ENCODE results near the gene RPP14. TPM values are rescaled to one million over a fixed set of nuclear protein-coding genes. Genes with fewer than 3 reads are reported as not detected.

RPP14 gene
- 7.5 and 7.6 TPM in 2 replicates for total RNA-seq (2014; rRNA removed; shearing (Covaris generic); ENCODE audit: low replicate concordance)

DNA sequence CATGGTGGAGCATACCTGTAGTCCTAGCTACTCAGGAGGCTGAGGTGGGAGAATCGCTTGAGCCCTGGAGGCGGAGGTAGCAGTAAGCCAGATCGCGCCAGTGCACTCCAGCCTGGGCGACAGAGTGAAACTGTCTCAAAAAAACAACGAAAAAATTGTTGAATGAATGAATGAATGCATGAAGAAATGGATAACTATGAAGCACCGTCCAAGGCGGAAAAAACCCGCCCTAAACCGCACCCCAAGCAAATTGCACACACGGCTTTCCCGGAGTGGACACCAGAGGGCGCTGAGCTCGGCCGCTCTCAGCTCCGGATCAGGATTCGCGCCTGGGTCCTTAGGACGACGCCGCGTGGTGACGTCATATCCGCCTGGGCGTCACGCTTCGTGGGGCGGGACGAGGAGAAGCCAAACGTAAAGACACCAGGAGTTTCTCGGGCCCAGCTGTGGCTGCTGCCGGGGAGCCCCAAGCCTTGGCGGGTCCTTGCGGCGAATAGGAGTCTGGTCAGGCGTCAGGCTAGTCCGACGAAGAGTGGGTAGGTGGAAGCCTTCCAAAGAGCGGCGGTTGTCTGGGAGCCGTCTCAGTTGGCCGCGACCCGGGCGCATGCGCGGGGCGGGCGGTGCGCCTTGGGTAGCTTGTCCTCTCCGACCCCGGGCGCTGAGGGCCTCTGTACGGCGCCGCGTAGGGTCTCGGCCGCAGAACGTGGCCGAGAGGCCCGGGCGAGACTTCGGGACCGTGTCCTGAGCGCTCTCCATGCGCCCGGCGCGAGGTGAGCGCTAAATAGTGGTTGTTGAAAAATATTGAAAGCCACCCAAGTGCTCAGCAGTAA lies at the start of gene RPP14, which contains the start of gene HTD2:
Gene RPP14, plus strand, starts transcription at position 364 of the 830 bp plus-strand sequence. CDS start 4,085 bp downstream, outside the sequence.
Gene HTD2, plus strand, starts transcription at position 639 of the 830 bp plus-strand sequence. CDS start 11,094 bp downstream, outside the sequence.
- Histone ChIP-seq H3K36me3 (ENCODE audit: insufficient read depth, low read length) (peaks cover 20% of the 10 kb centered on the region), H3K9ac (ENCODE audit: low read length) (peak within 1 kb of the TSS; percentile 83), H3K9me3 (ENCODE audit: low read length) (no peaks in the 10 kb centered on the region), H3K4me1 (ENCODE audit: low read length) (peaks cover 13% of the 10 kb centered on the region), H3K9me2 (replicated peaks; ENCODE audit: insufficient read depth, low read length) (no peaks in the 10 kb centered on the region), H3K27me3 (ENCODE audit: low read length) (no peaks in the 10 kb centered on the region), H3K4me3 (ENCODE audit: low read length) (peak within 1 kb of the TSS; percentile 84), H3K4me2 (ENCODE audit: low read depth, low read length, poor library complexity, severe bottlenecking) (peak within 1 kb of the TSS; percentile 82), H3K27ac (ENCODE audit: low read length) (peak within 1 kb of the TSS; percentile 82), H2AFZ (ENCODE audit: low read length) (peak within 1 kb of the TSS; percentile 58; the same call in 1 of the 2 replicates), H3K79me2 (ENCODE audit: low read length) (peaks cover 44% of the 10 kb centered on the region), H4K20me1 (ENCODE audit: insufficient read depth, low read depth, low read length) (peaks cover 24% of the 10 kb centered on the region; the same call in 1 of the 2 replicates)
- DNase-seq, result peak; percentile 99

DNA sequence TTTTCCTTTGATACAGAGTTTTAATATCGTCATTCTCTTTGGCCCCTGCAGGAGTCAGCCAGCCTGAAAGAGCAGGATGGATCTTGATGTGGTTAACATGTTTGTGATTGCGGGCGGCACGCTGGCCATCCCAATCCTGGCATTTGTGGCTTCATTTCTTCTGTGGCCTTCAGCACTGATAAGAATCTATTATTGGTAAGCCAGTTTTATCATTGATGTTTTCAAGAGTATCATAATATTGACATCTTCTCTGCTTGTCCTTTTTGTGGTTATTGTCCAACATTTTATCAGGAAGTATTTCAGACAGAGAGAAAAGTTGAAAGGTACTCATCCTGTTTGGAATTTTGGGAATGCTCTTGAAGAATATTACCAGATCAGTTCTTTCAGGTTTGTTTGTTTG lies 49.5 kb upstream of the RPP14 start:
- Histone ChIP-seq H3K9me2 (replicated peaks; ENCODE audit: insufficient read depth, low read length) (no peaks in the 10 kb centered on the region), H3K79me2 (ENCODE audit: low read length) (peaks cover 3% of the 10 kb centered on the region; the same call in 1 of the 2 replicates), H3K27ac (ENCODE audit: low read length) (no peak overlapping the region), H3K9ac (ENCODE audit: low read length) (no peak overlapping the region), H3K36me3 (ENCODE audit: insufficient read depth, low read length) (no peaks in the 10 kb centered on the region; the same call in 1 of the 2 replicates), H3K4me3 (ENCODE audit: low read length) (no peak overlapping the region), H4K20me1 (ENCODE audit: insufficient read depth, low read depth, low read length) (no peaks in the 10 kb centered on the region), H3K27me3 (ENCODE audit: low read length) (no peaks in the 10 kb centered on the region), H3K9me3 (ENCODE audit: low read length) (no peaks in the 10 kb centered on the region), H2AFZ (ENCODE audit: low read length) (no peak overlapping the region), H3K4me2 (ENCODE audit: low read depth, low read length, poor library complexity, severe bottlenecking) (no peak overlapping the region), H3K4me1 (ENCODE audit: low read length) (no peaks in the 10 kb centered on the region)
- no peak for DNase-seq

- Histone ChIP-seq H3K9me3 (ENCODE audit: low read length) (no peaks in the 10 kb centered on the region), H3K4me1 (ENCODE audit: low read length) (no peaks in the 10 kb centered on the region), H4K20me1 (ENCODE audit: insufficient read depth, low read depth, low read length) (no peaks in the 10 kb centered on the region), H3K9ac (ENCODE audit: low read length) (no peak overlapping the region), H3K27me3 (ENCODE audit: low read length) (no peaks in the 10 kb centered on the region), H3K36me3 (ENCODE audit: insufficient read depth, low read length) (no peaks in the 10 kb centered on the region; the same call in 1 of the 2 replicates), H3K27ac (ENCODE audit: low read length) (no peak overlapping the region), H3K4me3 (ENCODE audit: low read length) (no peak overlapping the region), H3K79me2 (ENCODE audit: low read length) (peaks cover 3% of the 10 kb centered on the region; the same call in 1 of the 2 replicates), H3K9me2 (replicated peaks; ENCODE audit: insufficient read depth, low read length) (no peaks in the 10 kb centered on the region), H3K4me2 (ENCODE audit: low read depth, low read length, poor library complexity, severe bottlenecking) (no peak overlapping the region), H2AFZ (ENCODE audit: low read length) (no peak overlapping the region)
- DNase-seq, result no peak
Observed at GRCh38 chr3:58258392-58259055, 47.5 kb upstream of the RPP14 start.

DNA sequence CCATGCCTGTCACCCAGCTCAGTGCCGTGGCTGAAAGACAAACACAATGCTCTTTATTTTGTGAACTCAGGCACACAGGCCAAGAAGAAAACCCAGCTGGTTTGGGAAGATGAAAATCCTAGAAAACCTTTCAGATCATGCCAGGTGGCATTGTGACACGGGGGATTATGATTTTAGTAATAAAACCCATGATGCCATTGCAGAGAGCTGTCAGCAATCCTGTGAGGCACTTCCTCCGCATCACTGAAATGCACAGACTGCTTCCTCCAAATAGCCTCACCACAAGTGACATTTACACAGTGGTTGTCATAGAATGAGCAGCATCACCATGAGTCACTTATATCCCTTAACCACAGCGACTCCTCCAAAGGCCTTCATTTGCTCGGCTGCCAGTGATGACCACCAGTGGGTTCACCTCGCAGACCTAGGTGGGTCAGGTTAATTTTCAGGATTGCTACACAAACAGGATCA lies 45.7 kb upstream of the RPP14 start:
- H3K9me2 ChIP-seq (replicated peaks; ENCODE audit: insufficient read depth, low read length), result no peaks in the 10 kb centered on the region
- no peak overlapping the region for H3K27ac ChIP-seq (ENCODE audit: low read length)
- H3K9me3 ChIP-seq (ENCODE audit: low read length), result no peaks in the 10 kb centered on the region
- no peak overlapping the region for H2AFZ ChIP-seq (ENCODE audit: low read length)
- no peak overlapping the region for H3K4me3 ChIP-seq (ENCODE audit: low read length)
- no peaks in the 10 kb centered on the region for H3K4me1 ChIP-seq (ENCODE audit: low read length)
- H3K36me3 ChIP-seq (ENCODE audit: insufficient read depth, low read length), result no peaks in the 10 kb centered on the region; the same call in 1 of the 2 replicates
- no peaks in the 10 kb centered on the region for H3K79me2 ChIP-seq (ENCODE audit: low read length)
- no peaks in the 10 kb centered on the region for H4K20me1 ChIP-seq (ENCODE audit: insufficient read depth, low read depth, low read length)
- no peak overlapping the region for H3K9ac ChIP-seq (ENCODE audit: low read length)
- H3K4me2 ChIP-seq (ENCODE audit: low read depth, low read length, poor library complexity, severe bottlenecking), result no peak overlapping the region
- no peaks in the 10 kb centered on the region for H3K27me3 ChIP-seq (ENCODE audit: low read length)
- no peak for DNase-seq

- no peaks in the 10 kb centered on the region; the same call in 1 of the 2 replicates for H3K36me3 ChIP-seq (ENCODE audit: insufficient read depth, low read length)
- H3K9me2 ChIP-seq (replicated peaks; ENCODE audit: insufficient read depth, low read length), result no peaks in the 10 kb centered on the region
- H3K4me1 ChIP-seq (ENCODE audit: low read length), result no peaks in the 10 kb centered on the region
- H3K9ac ChIP-seq (ENCODE audit: low read length), result no peak overlapping the region
- H3K9me3 ChIP-seq (ENCODE audit: low read length), result no peaks in the 10 kb centered on the region
- H3K79me2 ChIP-seq (ENCODE audit: low read length), result no peaks in the 10 kb centered on the region
- DNase-seq, result no peak
- H3K27me3 ChIP-seq (ENCODE audit: low read length), result no peaks in the 10 kb centered on the region
- H3K27ac ChIP-seq (ENCODE audit: low read length), result no peak overlapping the region
- no peak overlapping the region for H3K4me2 ChIP-seq (ENCODE audit: low read depth, low read length, poor library complexity, severe bottlenecking)
- no peak overlapping the region for H2AFZ ChIP-seq (ENCODE audit: low read length)
- no peaks in the 10 kb centered on the region for H4K20me1 ChIP-seq (ENCODE audit: insufficient read depth, low read depth, low read length)
- no peak overlapping the region for H3K4me3 ChIP-seq (ENCODE audit: low read length)
Observed at GRCh38 chr3:58260733-58261132, 45.3 kb upstream of the RPP14 start.

DNA sequence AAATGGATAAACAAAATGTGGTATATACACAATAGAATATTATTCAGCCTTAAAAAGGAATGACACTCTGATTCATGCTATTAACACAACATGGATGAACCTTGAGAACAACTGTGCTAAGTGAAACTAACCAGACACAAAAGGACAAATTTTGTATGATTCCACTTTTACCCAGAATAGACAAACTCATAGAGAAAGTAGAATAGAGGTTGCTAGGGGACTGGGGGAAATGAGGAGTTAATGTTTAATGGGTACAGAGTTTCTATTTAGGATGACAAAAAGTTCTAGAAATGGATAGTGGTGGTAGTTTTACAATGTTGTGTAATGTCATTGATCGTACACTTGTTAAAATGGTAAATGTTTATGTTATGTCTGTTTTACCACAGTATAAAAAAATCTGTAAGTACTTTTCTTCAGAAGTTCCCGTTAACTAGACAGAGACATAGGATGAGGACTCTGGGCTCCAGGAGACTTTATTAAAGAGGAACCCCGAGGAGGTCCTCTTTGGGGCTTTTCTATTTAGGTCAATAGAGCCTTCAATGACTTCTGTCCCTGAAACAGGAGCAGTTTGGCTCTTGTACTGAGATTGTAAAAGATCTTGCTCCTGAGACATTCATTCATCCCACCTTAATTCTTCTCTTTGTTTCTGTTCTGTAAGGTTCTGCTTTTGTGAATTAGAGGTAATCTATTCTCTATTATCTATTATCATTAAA lies 43.9 kb upstream of the RPP14 start:
- no peak overlapping the region for H3K4me3 ChIP-seq (ENCODE audit: low read length)
- no peak for DNase-seq
- H3K4me1 ChIP-seq (ENCODE audit: low read length), result no peaks in the 10 kb centered on the region

DNA sequence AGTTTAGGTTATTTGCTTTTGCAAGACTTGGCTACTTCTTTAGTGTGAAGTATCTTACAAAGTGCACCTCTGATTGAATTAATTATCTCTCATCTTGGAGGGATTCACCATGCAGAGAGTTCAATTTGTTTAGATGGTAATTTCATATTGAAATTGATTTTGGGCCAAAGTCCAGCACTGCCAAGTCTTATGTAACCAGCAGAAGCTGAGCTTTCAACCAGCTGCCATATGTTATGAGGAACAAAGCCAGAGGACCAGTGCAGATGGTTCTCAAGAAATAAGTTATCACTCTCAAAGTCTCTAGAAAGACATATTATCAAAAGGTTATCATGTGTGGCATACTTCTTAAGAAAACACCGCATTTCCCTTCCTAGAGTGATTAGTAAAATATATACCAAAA lies 39.5 kb upstream of the RPP14 start:
- no peaks in the 10 kb centered on the region for H3K9me2 ChIP-seq (replicated peaks; ENCODE audit: insufficient read depth, low read length)
- H3K27ac ChIP-seq (ENCODE audit: low read length), result no peak overlapping the region
- DNase-seq, result no peak
- H2AFZ ChIP-seq (ENCODE audit: low read length), result no peak overlapping the region
- no peaks in the 10 kb centered on the region for H3K36me3 ChIP-seq (ENCODE audit: insufficient read depth, low read length)
- no peaks in the 10 kb centered on the region for H3K27me3 ChIP-seq (ENCODE audit: low read length)
- H3K9me3 ChIP-seq (ENCODE audit: low read length), result no peaks in the 10 kb centered on the region
- H4K20me1 ChIP-seq (ENCODE audit: insufficient read depth, low read depth, low read length), result no peaks in the 10 kb centered on the region
- no peak overlapping the region for H3K4me2 ChIP-seq (ENCODE audit: low read depth, low read length, poor library complexity, severe bottlenecking)
- H3K4me1 ChIP-seq (ENCODE audit: low read length), result no peaks in the 10 kb centered on the region
- no peak overlapping the region for H3K9ac ChIP-seq (ENCODE audit: low read length)
- no peak overlapping the region for H3K4me3 ChIP-seq (ENCODE audit: low read length)
- no peaks in the 10 kb centered on the region for H3K79me2 ChIP-seq (ENCODE audit: low read length)

More for the DNA sequence above, 43.9 kb upstream of the RPP14 start:
- no peaks in the 10 kb centered on the region for H3K9me3 ChIP-seq (ENCODE audit: low read length)
- no peaks in the 10 kb centered on the region for H3K27me3 ChIP-seq (ENCODE audit: low read length)
- no peak overlapping the region for H2AFZ ChIP-seq (ENCODE audit: low read length)
- H3K27ac ChIP-seq (ENCODE audit: low read length), result no peak overlapping the region
- H3K9ac ChIP-seq (ENCODE audit: low read length), result no peak overlapping the region
- no peaks in the 10 kb centered on the region for H4K20me1 ChIP-seq (ENCODE audit: insufficient read depth, low read depth, low read length)
- H3K9me2 ChIP-seq (replicated peaks; ENCODE audit: insufficient read depth, low read length), result no peaks in the 10 kb centered on the region
- no peaks in the 10 kb centered on the region; the same call in 1 of the 2 replicates for H3K36me3 ChIP-seq (ENCODE audit: insufficient read depth, low read length)
- H3K79me2 ChIP-seq (ENCODE audit: low read length), result no peaks in the 10 kb centered on the region
- H3K4me2 ChIP-seq (ENCODE audit: low read depth, low read length, poor library complexity, severe bottlenecking), result no peak overlapping the region
